Suprapubic skin (tissue), 4 donors: ENCODE measurements around the gene F8.

Source experiments
- CTCF ChIP-seq, 2 donors: fragments of 200-600 bp in 1 of 2; fragments of 450-650 bp in 1 of 2; sonication (generic) in 1 of 2; IDR thresholded peaks; one replicate each; pipeline ENCODE4 v1.5.1; 2016 to 2019; ENCODE audit warnings: antibody characterized with exemption in 2 of 2, mild to moderate bottlenecking in 1 of 2, moderate library complexity in 1 of 2
- EP300 ChIP-seq: sonication (generic); formaldehyde crosslinking; IDR thresholded peaks from one replicate; pipeline ENCODE4 v1.6.1; 2017; ENCODE audit warnings: antibody characterized with exemption
- POLR2AphosphoS5 ChIP-seq, 3 donors: sonication (generic); formaldehyde crosslinking; IDR thresholded peaks; one replicate each; pipeline ENCODE4 v1.6.1; 2017; ENCODE audit warnings: antibody characterized with exemption in 3 of 3

- TF ChIP-seq CTCF (IDR thresholded peaks at IDR 0.05) (no peak), EP300 (no peak), POLR2AphosphoS5 (IDR thresholded peaks at IDR 0.05) (no peak)
These were observed 122.2 kb downstream of the F8 start for GRCh38 chrX:154900323-154900722.
